ENCODE data around the gene FAM107A.

DNA sequence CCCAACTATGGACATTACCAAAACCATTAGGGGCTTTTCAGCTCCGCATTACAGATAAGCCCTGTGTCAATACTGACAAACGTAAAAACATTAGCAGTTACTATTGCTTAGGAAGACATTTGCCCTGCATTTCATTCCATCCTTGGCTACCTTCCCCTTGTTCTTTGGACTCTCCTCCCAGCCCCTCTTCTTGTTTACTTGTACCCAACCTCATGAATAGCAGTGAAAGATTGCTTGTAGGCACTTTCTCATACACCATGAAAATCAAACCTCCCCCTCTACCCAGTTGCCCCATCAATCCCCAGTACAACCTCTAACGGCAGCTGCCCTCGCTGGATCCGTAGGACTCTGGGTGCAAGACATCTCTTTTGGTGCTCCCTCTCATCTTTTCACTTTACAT is 16.9 kb upstream of the FAM107A start:
- TF ChIP-seq CTCF (conservative IDR thresholded peaks at IDR 0.05) (no peak), ZFX (IDR thresholded peaks at IDR 0.05) (no peak)
